ENCODE data around the gene KRT20. TPM values are rescaled to one million over a fixed set of nuclear protein-coding genes. Genes with fewer than 3 reads are reported as not detected.

KRT20 gene
- total RNA-seq, 2 donors from 2014 or later = not detected

- peak overlapping the region; percentile 61 to 74 for H3K27ac ChIP-seq
- no peaks in the 10 kb centered on the region for H3K4me1 ChIP-seq (replicated peaks)
- no peaks in the 10 kb centered on the region for H3K9me3 ChIP-seq
- TF ChIP-seq, protein P1, sequence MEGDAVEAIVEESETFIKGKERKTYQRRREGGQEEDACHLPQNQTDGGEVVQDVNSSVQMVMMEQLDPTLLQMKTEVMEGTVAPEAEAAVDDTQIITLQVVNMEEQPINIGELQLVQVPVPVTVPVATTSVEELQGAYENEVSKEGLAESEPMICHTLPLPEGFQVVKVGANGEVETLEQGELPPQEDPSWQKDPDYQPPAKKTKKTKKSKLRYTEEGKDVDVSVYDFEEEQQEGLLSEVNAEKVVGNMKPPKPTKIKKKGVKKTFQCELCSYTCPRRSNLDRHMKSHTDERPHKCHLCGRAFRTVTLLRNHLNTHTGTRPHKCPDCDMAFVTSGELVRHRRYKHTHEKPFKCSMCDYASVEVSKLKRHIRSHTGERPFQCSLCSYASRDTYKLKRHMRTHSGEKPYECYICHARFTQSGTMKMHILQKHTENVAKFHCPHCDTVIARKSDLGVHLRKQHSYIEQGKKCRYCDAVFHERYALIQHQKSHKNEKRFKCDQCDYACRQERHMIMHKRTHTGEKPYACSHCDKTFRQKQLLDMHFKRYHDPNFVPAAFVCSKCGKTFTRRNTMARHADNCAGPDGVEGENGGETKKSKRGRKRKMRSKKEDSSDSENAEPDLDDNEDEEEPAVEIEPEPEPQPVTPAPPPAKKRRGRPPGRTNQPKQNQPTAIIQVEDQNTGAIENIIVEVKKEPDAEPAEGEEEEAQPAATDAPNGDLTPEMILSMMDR (IDR thresholded peaks at IDR 0.05) = no peak
- no peak for TF ChIP-seq POLR2AphosphoS5 (IDR thresholded peaks at IDR 0.05)
- TF ChIP-seq POLR2A (IDR thresholded peaks at IDR 0.05) = no peak
- no peaks in the 10 kb centered on the region for H3K27me3 ChIP-seq (replicated peaks; ENCODE audit: insufficient read depth)
- no peak overlapping the region for H3K4me3 ChIP-seq
- WGBS = 63% methylated on average over 7 of the region's 7 CpGs
- intact Hi-C loops (cut with DNase I) = no loop called here
- no peak for DNase-seq (ENCODE audit: low spot score)
- H3K36me3 ChIP-seq = no peaks in the 10 kb centered on the region
Measured at GRCh38 chr17:40827746-40828453, 57.1 kb downstream of the KRT20 start.

Other genes starting within 250 kb of the KRT20 start
- 10 to 100 TPM; 65.7 to 82.0 TPM for gene SMARCE1, start 237.4 kb downstream of the KRT20 start, total RNA-seq
- gene KRT222, start 220.1 kb downstream of the KRT20 start, total RNA-seq = under 1 TPM; 0.05 to 0.91 TPM
- not detected for gene KRT24, start 181.5 kb downstream of the KRT20 start, total RNA-seq
- under 1 TPM in 1 of 2 donors, not detected in 1; 0.62 TPM for gene KRT25, start 129.9 kb downstream of the KRT20 start, total RNA-seq
- under 1 TPM in 1 of 2 donors, not detected in 1; 0.28 TPM for gene KRT26, start 113.0 kb downstream of the KRT20 start, total RNA-seq
- gene KRT27, start 102.7 kb downstream of the KRT20 start, total RNA-seq = not detected
- not detected for gene KRT28, start 85.3 kb downstream of the KRT20 start, total RNA-seq
- 10 to 100 TPM in 1 of 2 donors, 1 to 10 TPM in 1; 5.8 to 23.6 TPM for gene KRT10, start 62.6 kb downstream of the KRT20 start, total RNA-seq
- not detected for gene KRT12, start 18.0 kb downstream of the KRT20 start, total RNA-seq
- gene KRT23, start 52.4 kb upstream of the KRT20 start, total RNA-seq = 10 to 100 TPM; 19.6 to 38.9 TPM
- gene KRT39, start 81.7 kb upstream of the KRT20 start, total RNA-seq = not detected
- under 1 TPM in 1 of 2 donors, not detected in 1; 0.74 TPM for gene KRT40, start 99.1 kb upstream of the KRT20 start, total RNA-seq
- not detected for gene KRTAP3-3, start 108.9 kb upstream of the KRT20 start, total RNA-seq
- gene KRTAP3-2, start 114.7 kb upstream of the KRT20 start, total RNA-seq = not detected
- not detected for gene KRTAP3-1, start 123.9 kb upstream of the KRT20 start, total RNA-seq
- gene KRTAP1-5, start 142.0 kb upstream of the KRT20 start, total RNA-seq = under 1 TPM in 1 of 2 donors, not detected in 1; 0.51 TPM
- not detected for gene KRTAP1-4, start 145.0 kb upstream of the KRT20 start, total RNA-seq
- not detected for gene KRTAP1-3, start 149.6 kb upstream of the KRT20 start, total RNA-seq
- gene KRTAP1-1, start 156.2 kb upstream of the KRT20 start, total RNA-seq = 1 to 10 TPM in 1 of 2 donors, not detected in 1; 1.4 TPM
- not detected for gene KRTAP2-1, start 162.1 kb upstream of the KRT20 start, total RNA-seq
- gene KRTAP2-2, start 170.0 kb upstream of the KRT20 start, total RNA-seq = not detected
- gene KRTAP2-3, start 174.9 kb upstream of the KRT20 start, total RNA-seq = not detected
- gene KRTAP2-4, start 180.6 kb upstream of the KRT20 start, total RNA-seq = not detected
- gene KRTAP4-7, start 198.9 kb upstream of the KRT20 start, total RNA-seq = not detected
- not detected for gene KRTAP4-8, start 212.9 kb upstream of the KRT20 start, total RNA-seq
- gene KRTAP4-16, start 217.0 kb upstream of the KRT20 start, total RNA-seq = not detected
- gene KRTAP4-9, start 220.1 kb upstream of the KRT20 start, total RNA-seq = not detected
- not detected for gene KRTAP4-11, start 233.1 kb upstream of the KRT20 start, total RNA-seq
- gene KRTAP4-12, start 238.9 kb upstream of the KRT20 start, total RNA-seq = not detected

All from prostate gland (tissue), 2 donors.